Kasumi-1 (cell line): ENCODE measurements around the gene EMC1.
"Not testable (repeated sequence)": the region's sequence is repeated elsewhere in the genome, so short reads cannot be mapped to it uniquely, and the experiment has no call there.

Experiments
- DNase-seq, 2 experiments: peaks; one replicate each; lab custom pipeline; 2025; lab: John Stamatoyannopoulos, UW

The EMC1 gene

DNA sequence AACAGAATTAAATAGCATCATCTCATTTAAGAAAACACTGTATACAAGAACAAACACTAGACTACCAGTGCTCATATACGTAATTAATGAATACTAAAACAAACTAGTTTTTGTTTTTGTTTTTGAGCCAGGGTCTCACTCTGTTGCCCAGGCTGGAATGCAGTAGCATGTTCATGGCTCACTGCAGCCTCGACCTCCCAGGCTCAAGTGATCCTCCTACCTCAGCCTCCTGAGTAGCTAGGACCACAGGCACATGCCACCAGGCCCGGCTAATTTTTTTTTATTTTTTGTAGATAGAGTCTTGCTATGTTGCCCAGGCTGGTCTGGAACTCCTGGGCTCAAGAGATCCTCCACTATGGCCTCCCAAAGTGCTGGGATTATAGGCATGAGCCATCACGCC lies 34.7 kb downstream of the EMC1 start:
- DNase-seq: not testable (repeated sequence)

DNA sequence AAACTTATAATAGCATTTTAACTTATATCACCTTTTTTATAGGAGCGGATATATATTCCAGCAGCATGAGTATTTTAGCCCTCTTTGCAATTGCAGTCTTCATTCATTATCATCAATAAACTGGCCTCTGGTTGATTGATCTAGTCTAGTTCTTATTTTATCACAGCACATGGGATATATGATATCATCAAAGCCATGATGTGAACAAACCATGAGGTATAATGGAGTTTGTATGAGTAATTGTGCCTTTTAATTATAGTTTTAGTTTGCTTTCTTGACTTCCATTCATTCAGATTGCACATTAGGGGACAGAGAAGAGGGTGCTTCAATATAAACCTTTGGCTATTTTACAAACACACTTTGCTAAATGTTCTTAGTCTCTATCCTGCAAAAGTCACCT lies 37.7 kb downstream of the EMC1 start:
- DNase-seq: no peak

DNA sequence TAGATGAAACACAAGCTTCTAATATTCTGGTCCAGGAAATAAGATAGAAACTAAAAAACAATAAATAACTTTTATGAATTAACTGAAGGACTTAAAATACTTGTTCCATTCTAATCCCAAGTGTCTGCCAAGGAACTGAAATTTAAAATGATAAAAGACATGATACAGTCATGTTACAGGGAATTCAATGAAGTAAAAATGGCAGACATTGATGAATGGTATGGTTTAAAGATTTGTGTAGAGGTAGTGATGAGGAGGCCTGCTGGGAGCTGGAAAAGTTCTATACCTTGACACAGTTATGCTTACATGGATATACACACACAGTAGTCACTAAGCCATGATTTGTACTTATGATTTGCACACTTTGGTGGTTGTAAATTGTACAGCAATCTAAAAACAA lies 39.2 kb downstream of the EMC1 start:
- no peak for DNase-seq

DNA sequence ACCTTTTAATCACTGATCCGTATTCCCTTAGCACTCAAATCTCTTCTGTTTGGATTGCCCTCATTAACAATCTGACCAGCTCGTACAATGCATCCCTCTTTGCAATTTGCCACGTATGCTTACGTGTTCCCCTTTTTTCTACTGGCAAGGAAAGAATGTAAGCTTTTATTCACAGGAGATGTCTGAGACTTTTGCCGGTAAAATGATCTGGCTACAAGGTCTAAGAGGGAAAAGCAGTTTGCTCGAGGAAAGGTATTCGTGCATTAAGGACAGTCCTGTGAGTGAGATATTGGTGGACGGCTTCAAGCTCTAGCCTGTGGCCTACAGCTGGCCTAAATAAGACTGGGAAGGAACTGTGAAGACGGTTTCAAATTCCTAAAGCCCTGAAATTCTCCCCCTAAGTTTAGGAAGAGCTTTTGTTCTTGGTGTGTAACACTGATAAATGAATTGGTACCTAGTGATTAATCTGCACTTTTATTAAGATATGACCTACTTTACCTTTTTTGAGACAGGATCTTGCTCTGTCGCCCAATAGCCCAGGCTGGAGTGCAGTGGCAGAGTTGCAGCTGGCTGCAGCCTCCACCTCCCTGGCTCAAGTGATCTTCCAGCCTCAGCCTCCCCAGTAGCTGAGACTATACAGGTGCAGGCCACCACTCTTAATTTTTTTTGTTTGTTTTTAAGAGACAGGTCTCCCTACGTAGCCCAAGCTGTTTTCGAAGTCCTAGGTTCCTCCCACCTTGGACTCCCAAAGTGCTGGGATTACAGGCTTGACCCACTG lies 40.4 kb downstream of the EMC1 start:
- DNase-seq: peak in 1 of 2 experiments; percentile 54

DNA sequence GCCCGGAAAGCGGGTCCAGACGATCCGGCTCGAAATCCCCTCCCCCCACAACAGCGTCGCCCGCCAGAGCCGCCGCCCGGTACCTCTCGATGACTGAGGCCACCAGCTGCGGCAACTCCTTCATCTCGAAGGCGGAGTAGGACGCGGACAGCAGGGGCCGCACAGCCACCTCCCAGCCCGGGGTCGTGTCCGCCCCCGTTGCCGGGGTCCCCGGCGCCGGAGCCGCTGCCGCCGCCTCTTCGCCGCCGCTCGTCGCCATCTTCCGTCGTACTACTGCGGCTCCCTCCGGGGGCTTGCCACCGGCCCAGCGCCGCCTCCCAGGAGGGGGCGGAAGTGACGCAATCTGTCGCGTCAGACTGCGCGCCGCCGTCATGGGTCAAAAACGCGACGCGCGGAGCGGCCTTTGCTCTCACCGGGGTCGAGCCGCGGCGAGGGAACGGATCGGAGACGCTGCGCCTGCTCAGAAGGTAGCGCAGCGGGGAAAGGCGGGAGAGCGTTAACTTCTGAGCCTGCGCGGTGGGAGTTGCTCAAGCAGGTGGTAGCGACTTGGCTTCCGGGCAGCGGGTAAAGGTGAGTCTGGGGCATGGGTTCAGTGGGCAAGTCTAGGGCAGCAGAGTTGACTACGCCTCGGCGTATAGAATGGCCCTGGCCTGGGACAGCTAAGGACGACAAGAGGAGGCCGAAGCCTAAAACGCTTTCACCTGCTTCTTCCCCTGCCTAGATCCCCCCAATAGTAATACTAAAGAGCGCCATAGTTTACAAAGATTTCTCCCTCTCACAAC lies 41.1 kb downstream of the EMC1 start, which contains the start of gene UBR4:
UBR4 (minus strand) TSS at position 277 of the 782 bp plus-strand sequence; CDS start at position 259, 18 bp downstream.
- peak; percentile 88 to 94 for DNase-seq

DNA sequence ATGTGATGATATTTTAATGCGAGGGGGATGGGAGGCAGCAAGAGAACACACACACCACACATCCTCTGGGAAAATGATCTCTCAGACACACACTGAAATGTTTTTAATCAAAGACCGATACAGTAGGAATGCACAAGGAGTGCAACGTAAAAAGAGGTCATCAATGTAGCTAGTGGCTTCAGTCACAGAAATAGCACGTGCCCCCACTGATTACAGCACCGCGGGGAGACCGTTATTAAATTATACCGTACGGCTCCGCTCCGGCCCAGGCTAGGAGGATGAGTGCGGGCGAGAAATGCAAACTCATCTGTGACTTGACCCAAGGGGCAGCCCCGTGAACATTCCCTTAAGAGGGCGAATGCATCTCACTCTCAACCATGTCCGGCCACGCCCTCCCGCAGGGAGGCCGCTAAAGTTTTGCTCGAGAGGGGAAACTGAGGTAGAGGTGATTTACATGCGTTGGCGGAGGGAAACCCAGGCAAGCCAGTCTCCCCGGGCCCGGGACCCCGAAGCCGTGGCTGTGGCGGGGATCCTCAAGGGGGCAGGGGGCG lies 41.8 kb downstream of the EMC1 start:
- peak in 1 of 2 experiments; percentile 36 for DNase-seq

DNA sequence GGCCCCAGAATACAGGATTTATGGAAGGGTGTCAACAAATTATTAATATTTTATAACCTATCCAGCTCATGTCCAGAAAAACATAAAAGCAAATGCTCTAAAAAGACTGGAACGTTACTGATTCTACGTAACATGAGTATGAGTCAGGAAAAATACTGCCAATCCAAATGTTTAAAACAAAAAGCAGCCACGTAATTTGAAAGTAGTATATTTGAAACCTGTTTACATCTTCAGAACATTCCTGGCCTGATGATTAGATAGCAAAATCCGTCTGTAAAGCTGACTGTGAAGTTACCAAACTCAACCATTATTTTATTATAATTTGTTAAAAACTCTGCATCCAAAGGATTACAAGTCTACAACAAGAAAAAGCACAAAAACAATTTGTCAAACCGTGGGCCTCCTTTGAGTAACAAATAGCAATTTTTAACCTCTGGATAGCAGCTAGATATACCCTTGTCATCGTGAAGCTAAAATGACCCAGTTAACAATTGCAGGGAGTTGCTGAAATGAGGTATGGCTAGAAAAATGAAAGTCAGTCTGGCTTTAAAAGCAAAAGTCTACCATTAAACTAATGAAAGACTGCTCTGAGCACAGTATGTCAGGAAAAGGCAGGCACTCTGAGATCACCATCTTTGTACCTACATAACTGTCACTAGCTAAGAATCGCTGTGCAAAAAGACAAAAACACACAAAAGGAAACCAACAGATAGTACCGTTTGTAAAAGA lies 42.5 kb downstream of the EMC1 start:
- no peak for DNase-seq

DNA sequence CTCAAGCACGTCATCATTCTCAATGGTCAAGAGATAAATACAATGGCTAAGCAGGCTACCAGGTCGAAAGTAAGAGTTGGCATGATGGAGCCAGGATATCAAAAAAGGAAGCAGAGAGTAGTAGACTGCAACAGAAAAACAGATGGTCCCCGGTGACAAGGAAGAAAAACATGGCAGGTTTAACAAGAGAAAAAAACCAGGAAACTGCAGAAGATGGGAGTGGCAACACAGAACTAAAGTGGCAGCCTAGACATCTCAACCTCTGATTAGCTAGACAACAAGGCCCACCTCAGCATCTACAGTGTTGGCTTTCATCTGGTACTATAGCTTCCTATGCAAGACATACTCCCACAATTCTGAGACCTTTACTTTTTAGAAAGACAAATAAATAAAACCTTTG lies 44.4 kb downstream of the EMC1 start:
- DNase-seq: peak in 1 of 2 experiments; percentile 4

DNA sequence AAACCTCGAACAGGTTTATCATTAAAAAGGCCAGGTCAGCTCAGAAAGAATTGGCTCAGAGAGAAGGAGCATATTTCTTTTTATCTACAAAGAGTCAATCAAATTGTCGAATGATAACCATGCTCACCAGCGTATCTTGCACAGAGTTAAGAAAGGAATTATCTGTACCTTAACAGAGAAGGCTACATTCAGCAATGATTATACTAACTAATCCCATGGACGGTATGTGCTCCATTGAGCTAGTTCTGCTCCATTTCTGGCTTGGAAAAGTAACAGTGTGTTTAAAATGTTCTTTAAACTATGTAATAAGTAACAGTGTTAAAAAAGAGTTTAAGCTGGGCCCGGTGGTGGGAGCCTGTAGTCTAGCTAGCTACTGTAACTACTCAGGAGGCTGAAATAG lies 45.5 kb downstream of the EMC1 start:
- no peak for DNase-seq

DNA sequence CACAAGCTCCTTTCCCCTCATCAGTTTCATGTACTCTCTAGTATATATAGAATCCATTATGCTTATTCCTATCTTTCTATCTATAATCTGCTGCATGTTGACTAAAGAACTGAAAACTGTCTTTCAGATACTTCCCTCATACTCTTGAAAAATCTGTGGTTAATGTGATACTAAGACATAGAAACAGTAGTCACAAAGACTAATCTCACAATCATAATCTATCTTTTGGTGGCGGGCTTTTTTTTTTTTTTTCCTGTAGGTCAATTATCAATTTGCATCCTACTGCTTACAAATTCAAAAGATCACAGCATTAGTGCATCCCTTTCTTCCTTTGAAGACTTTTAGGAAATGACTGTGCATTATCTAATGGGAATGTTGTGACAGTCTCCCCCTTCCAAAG lies 45.9 kb downstream of the EMC1 start:
- no peak for DNase-seq

DNA sequence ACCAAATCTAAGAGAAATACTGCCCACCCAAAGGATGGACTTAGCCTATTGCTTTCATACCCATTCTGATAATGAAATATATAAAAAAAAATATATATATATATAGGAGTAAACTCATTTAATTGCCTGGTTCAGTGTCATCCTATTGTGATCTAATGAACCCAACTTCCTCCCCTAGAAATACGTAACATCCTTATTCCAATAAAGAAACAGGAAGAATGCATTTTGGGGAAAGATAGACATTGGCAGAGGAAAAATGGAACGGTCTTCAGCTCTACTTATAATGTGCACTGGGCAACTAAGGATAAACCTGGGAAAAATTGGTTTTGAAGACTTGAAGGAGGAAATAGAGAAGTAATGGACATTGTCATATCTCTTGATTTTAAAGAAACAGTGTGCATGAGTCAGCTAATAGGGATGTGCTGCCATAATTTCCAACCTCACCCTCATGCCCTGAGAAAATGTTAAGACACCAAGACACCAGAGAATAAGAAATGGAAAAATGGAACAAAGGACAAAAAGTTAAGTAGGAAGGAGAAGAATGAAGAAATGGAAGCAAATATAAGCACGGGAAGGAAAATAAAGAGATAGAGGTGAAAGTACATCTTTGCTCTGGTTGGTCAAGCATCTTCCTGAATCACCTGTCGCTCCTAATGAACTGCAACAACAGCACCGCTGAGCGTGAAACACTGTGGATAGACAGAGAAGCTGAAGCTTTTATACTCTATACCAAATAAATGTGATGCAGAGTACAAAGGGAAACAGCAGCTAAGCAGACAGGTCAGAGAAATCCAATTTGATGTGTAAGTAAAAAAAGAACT lies 46.7 kb downstream of the EMC1 start:
- no peak for DNase-seq

DNA sequence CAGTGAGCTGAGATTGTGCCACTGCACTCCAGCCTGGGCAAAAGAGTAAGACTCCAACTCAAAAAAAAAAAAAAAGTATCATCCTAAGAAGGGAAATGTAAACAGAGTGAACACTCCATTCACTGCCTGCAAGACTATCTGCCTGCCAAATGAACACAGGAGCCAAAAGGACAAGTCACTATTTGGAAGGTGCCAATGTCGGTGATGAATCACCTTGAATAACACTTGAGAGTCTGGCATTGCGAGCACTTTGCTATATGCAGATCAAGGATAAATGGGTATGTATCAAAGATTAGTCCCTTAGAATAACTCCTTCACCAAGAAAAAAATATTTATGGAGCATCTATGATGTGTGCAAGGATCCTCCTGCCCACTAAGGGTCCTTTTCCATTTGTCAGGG lies 47.9 kb downstream of the EMC1 start:
- DNase-seq: no peak

DNA sequence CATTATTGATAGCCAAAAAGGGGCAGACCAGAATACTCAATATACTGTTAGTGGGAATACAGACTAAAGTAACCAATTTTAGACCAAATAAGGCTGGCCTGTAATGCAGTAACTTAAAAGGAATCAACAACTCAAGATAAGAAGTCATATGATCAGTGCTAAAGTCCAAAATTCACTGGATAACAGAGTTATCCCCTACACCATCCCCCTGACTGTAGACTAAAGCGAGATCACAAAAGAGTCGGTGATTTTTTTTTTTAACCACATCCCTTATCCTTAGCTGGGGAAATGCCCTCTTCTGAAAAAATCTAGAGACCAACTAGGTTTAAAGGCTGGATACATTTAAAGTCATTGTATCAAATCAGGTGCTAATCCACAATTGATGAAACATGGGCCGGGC lies 48.9 kb downstream of the EMC1 start:
- no peak for DNase-seq

DNA sequence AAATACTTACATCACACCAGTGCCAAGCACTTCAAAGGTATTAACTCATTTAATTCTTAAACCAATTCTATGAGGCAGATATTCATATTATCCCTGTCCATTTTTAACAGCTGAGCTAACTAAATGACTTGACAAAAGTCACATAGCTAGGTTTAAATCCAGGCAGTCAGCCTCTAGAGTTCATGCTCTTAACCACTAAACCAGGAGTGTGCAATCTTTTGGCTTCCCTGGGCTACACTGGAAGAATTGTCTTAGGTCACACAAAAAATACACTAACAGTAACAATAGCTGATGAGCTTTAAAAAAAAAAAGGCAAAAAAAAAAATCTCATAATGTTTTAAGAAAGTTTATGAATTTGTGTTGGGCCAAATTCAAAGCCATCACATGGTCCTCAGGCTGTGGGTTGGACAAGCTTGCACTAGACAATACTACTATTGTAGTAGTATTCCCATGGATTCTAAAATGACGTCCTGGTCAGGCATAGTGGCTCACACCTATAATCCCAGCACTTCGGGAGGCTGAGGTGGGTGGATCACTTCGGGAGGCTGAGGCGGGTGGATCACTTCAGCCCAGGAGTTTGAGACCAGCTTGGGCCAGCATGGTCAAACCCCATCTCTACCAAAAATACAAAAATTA lies 51.2 kb downstream of the EMC1 start:
- DNase-seq: no peak

DNA sequence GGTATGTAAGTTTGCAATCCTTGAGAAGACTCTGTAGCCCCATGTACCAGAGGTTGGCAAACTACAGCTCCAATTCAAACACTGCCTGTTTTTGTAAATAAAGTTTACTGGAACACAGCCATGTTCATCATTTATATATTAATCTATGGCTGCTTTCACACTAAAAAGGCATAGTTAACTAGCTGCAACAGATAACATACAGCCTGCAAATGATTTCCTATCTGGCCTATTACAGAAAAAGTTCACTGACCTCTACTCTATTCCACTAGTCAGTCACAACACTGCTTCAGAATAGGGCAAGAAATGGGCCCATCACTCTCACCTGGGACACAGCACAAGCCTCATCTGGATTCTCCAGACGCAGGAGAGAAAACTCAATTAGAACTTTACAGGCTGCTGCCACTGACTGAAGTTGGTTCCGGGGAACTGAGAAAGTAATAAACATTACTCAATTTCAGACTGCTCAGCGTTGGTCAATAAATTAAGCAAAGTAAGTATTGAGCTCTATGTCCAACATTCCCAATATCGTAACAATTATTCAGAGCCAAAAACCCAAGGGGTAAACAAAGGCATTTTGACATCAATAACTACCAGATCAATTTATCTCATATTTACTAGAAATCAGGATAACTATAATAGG lies 51.9 kb downstream of the EMC1 start:
- DNase-seq: no peak

DNA sequence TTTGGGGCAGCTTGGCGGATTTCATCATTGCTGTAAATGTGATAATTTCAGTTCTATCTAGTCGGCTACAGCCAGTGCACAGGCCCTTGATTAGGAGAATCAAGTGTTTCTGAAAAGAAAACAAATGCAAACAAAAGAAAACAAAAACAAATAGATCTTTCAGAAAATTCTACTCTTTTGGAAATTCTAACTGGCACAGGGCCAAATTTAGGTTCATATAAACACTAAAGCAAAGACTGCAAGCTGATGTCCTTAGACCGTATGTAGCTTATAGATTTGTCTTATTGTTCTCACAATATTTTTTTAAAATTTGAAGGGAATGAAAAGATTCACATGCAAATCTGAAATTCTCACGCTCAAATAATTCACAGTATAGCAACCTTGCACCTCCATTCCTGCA lies 52.5 kb downstream of the EMC1 start:
- no peak for DNase-seq

DNA sequence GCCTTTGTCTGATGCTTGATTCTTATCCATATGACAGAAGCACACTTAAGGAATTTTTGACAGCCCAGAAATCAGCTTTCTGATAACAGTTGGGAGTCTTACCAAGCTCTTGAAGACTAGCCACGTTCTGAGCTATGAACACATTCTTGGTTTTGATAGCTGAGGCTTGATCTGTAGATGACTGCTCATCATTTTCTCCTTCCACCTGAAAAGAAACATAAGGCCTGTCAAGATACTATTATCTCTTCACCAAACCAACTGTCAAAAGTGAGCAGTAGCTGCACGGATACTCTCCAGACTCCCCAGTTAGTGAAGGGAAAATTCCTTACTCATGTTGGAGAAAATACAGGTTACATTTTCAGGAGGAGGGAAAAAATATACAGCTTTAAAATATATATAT lies 53.5 kb downstream of the EMC1 start:
- no peak for DNase-seq

DNA sequence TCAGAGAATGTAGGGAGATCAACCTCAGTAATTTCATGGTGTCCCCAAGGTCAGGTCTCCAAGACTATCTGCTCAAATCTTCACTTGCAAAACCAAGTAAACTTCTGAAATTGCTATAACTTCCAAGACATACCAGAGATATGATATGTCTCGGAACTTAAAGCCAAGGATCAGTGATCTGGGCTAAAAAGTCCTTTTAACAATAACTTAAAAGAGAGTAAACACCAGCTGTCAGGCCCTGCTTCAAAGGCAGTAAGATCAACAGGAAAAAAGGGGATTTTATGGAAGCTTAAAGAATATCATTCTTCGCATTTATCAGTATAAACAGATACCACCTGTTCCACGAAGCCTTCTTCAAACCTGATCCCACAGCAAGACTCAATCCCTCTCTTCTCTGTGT lies 55.0 kb downstream of the EMC1 start:
- no peak for DNase-seq

DNA sequence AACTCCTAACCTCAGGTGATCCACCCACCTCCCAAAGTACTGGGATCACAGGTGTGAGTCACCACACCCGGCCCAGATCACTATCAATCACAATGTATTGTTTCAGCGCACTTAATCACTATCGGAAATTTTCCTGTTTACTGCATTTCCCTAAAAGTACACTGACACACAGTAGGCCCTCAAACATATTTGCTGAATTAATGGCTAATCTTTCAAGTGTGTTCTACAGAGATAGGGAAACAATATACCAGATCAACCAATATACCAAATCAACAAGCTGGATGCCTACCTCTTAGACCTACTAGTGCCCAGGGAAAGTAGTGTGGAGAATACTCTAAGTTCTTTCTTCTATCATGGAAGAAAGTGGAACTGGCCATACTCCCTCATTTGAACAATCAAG lies 58.3 kb downstream of the EMC1 start:
- DNase-seq: no peak

DNA sequence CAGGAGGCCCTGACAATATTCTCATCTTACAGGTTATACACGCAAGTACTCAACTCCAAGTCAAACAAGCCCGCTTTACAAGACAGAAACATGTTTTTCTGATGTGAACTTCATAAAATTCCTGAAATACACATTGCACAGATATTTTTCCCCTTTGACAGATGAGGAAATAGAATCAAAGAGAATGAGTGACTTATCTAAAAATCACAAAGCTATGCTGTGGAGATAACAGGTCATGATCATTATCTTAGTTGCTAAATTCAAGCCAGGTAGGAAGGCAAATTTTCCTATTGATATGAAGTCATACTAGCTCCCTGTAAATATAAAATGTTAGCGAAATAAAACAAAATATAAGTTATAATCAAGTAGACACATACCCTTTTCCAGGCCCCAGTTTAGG lies 59.5 kb downstream of the EMC1 start:
- no peak for DNase-seq

DNA sequence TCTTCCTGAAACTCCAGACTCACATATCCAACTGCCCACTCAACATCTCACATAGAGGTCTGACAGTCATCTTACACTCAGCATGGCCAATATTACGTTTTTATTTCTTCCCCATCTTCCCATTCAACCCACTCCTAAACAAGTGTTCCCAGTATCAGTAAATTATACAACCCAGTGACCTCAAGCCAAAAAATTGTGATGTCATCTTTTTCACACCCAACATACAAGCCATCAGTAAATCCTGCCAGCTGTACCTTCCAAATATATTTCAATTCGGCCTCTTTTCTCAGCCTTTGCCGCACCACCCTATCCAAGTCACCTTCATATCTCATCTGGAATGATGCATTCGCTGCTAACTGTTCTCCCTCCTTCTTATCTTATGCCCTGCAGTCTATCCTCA lies 60.9 kb downstream of the EMC1 start:
- no peak for DNase-seq
